C4-2B (cell line): ENCODE results near the gene DEFB127.

ENCODE experiments used
- ZFX ChIP-seq: fragments of 450-650 bp; IDR thresholded peaks from 2 replicates; pipeline ENCODE4 v1.6.1; 2017
- TF ChIP-seq, protein P1 (sequence below): fragments of 450-650 bp; conservative IDR thresholded peaks from 2 replicates; pipeline ENCODE4 v1.5.1; 2017; ENCODE audit warnings: mild to moderate bottlenecking

DNA sequence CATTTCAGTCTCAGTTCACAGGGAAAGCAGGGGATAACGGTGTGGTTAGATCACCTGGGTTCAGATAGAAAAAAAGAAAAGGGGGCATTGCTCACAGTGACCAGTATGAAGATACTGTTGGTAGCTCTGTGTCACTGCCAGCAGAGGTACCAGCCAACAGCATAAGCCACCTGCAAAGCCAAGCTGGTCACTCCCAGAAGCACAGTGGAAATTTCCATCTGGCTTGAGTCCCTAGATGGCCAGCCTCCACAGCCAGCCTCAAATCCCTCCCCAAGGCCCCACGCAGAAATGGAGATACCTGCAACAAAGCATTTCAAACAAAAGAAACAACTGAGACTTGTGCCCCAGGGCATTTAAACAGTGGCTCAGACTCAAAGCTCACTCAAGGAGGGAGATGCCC is 11.6 kb downstream of the DEFB127 start:
- TF ChIP-seq, protein P1, sequence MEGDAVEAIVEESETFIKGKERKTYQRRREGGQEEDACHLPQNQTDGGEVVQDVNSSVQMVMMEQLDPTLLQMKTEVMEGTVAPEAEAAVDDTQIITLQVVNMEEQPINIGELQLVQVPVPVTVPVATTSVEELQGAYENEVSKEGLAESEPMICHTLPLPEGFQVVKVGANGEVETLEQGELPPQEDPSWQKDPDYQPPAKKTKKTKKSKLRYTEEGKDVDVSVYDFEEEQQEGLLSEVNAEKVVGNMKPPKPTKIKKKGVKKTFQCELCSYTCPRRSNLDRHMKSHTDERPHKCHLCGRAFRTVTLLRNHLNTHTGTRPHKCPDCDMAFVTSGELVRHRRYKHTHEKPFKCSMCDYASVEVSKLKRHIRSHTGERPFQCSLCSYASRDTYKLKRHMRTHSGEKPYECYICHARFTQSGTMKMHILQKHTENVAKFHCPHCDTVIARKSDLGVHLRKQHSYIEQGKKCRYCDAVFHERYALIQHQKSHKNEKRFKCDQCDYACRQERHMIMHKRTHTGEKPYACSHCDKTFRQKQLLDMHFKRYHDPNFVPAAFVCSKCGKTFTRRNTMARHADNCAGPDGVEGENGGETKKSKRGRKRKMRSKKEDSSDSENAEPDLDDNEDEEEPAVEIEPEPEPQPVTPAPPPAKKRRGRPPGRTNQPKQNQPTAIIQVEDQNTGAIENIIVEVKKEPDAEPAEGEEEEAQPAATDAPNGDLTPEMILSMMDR: no peak
- no peak for TF ChIP-seq ZFX
